Measurements from ENCODE around the gene BCL7A. TPM values are rescaled to one million over a fixed set of nuclear protein-coding genes. Genes with fewer than 3 reads are reported as not detected.

The BCL7A gene
- total and polyA plus RNA-seq, 10 of the 15 experiments (the other 5 are each of a cell fraction or from before 2014, with no cell fraction given), result 0.37 to 17.2 (median 11.7) TPM

DNA sequence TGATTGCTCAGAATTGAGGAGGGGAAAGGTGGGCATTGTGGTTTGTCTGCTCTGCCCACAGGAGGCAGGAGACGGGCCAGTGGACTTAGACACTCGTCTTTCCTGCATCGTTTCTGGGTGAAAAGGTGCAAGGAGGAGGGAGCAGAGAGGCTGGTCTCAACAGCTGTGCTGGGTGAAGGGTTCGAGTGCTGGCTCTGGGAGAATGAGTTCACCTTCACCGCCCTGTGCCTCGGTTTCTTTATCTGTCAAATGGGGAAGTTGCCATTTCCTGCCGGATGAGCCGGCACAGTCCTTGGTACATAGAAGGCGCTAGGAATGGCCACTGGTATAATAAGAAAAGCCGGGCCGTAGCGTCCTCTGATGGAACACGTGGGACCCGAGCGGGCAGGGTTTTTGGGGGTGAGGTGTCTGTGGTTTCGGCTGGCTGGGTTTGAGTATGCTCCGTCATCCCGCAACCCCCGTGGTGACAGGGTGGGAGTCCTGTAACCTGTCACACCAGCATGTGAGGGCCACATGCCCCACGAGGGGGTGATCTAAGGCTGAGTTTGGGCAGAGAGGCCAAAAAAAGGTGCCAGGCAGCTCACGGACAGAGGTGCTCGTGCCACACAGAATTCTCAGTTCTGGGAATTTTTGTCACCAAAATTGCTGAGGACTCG lies 7.3 kb downstream of the BCL7A start (continued):
- TF ChIP-seq YBX1 (IDR thresholded peaks at IDR 0.05), result no peak
- no peak for TF ChIP-seq NR2C1 (IDR thresholded peaks at IDR 0.05)
- TF ChIP-seq, protein P1, sequence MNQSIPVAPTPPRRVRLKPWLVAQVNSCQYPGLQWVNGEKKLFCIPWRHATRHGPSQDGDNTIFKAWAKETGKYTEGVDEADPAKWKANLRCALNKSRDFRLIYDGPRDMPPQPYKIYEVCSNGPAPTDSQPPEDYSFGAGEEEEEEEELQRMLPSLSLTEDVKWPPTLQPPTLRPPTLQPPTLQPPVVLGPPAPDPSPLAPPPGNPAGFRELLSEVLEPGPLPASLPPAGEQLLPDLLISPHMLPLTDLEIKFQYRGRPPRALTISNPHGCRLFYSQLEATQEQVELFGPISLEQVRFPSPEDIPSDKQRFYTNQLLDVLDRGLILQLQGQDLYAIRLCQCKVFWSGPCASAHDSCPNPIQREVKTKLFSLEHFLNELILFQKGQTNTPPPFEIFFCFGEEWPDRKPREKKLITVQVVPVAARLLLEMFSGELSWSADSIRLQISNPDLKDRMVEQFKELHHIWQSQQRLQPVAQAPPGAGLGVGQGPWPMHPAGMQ (IDR thresholded peaks at IDR 0.05; ENCODE audit: borderline replicate concordance), result no peak
- TF ChIP-seq IKZF1 (conservative IDR thresholded peaks at IDR 0.05), result peak; percentile 50; the same call in 1 of the 2 replicates
- peak; percentile 91 for TF ChIP-seq RUNX3 (IDR thresholded peaks at IDR 0.05; ENCODE audit: low read length)
- TF ChIP-seq, protein P2, sequence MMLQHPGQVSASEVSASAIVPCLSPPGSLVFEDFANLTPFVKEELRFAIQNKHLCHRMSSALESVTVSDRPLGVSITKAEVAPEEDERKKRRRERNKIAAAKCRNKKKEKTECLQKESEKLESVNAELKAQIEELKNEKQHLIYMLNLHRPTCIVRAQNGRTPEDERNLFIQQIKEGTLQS (IDR thresholded peaks at IDR 0.05; ENCODE audit: borderline replicate concordance, extremely low read depth, low read depth, low read length), result no peak
- TF ChIP-seq DPF2 (IDR thresholded peaks at IDR 0.05), result peak; percentile 65
- TF ChIP-seq POLR2A (IDR thresholded peaks at IDR 0.05; ENCODE audit: low read depth, low read length), result no peak
- peak; percentile 35 to 48; a peak in 2 of 4 replicates for TF ChIP-seq IKZF2 (IDR thresholded peaks at IDR 0.05)
- TF ChIP-seq, protein P3, sequence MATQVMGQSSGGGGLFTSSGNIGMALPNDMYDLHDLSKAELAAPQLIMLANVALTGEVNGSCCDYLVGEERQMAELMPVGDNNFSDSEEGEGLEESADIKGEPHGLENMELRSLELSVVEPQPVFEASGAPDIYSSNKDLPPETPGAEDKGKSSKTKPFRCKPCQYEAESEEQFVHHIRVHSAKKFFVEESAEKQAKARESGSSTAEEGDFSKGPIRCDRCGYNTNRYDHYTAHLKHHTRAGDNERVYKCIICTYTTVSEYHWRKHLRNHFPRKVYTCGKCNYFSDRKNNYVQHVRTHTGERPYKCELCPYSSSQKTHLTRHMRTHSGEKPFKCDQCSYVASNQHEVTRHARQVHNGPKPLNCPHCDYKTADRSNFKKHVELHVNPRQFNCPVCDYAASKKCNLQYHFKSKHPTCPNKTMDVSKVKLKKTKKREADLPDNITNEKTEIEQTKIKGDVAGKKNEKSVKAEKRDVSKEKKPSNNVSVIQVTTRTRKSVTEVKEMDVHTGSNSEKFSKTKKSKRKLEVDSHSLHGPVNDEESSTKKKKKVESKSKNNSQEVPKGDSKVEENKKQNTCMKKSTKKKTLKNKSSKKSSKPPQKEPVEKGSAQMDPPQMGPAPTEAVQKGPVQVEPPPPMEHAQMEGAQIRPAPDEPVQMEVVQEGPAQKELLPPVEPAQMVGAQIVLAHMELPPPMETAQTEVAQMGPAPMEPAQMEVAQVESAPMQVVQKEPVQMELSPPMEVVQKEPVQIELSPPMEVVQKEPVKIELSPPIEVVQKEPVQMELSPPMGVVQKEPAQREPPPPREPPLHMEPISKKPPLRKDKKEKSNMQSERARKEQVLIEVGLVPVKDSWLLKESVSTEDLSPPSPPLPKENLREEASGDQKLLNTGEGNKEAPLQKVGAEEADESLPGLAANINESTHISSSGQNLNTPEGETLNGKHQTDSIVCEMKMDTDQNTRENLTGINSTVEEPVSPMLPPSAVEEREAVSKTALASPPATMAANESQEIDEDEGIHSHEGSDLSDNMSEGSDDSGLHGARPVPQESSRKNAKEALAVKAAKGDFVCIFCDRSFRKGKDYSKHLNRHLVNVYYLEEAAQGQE (IDR thresholded peaks at IDR 0.05; ENCODE audit: low read depth, low read length), result no peak
- TF ChIP-seq ETV6 (conservative IDR thresholded peaks at IDR 0.05 in 1 of 2, IDR thresholded peaks at IDR 0.05 in 1 of 2; ENCODE audit: borderline replicate concordance in 1 of 2, low read depth in 1 of 2), result no peak
- peak; percentile 68; the same call in 1 of the 2 replicates for TF ChIP-seq CREB1 (IDR thresholded peaks at IDR 0.05; ENCODE audit: low read depth)
- TF ChIP-seq, protein P4, sequence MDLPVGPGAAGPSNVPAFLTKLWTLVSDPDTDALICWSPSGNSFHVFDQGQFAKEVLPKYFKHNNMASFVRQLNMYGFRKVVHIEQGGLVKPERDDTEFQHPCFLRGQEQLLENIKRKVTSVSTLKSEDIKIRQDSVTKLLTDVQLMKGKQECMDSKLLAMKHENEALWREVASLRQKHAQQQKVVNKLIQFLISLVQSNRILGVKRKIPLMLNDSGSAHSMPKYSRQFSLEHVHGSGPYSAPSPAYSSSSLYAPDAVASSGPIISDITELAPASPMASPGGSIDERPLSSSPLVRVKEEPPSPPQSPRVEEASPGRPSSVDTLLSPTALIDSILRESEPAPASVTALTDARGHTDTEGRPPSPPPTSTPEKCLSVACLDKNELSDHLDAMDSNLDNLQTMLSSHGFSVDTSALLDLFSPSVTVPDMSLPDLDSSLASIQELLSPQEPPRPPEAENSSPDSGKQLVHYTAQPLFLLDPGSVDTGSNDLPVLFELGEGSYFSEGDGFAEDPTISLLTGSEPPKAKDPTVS (IDR thresholded peaks at IDR 0.05; ENCODE audit: low read depth, low read length), result no peak
- no peak for TF ChIP-seq CHD1 (IDR thresholded peaks at IDR 0.05; ENCODE audit: low read depth, low read length)
- TF ChIP-seq HDAC6 (IDR thresholded peaks at IDR 0.05; ENCODE audit: unreplicated experiment), result no peak
- no peak for TF ChIP-seq WRNIP1 (IDR thresholded peaks at IDR 0.05; ENCODE audit: borderline replicate concordance, low read depth, low read length)
- TF ChIP-seq, protein P5, sequence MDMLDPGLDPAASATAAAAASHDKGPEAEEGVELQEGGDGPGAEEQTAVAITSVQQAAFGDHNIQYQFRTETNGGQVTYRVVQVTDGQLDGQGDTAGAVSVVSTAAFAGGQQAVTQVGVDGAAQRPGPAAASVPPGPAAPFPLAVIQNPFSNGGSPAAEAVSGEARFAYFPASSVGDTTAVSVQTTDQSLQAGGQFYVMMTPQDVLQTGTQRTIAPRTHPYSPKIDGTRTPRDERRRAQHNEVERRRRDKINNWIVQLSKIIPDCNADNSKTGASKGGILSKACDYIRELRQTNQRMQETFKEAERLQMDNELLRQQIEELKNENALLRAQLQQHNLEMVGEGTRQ (IDR thresholded peaks at IDR 0.05; ENCODE audit: borderline replicate concordance, low read depth, low read length), result no peak; the same call in 1 of the 2 replicates
- TF ChIP-seq, protein P6, sequence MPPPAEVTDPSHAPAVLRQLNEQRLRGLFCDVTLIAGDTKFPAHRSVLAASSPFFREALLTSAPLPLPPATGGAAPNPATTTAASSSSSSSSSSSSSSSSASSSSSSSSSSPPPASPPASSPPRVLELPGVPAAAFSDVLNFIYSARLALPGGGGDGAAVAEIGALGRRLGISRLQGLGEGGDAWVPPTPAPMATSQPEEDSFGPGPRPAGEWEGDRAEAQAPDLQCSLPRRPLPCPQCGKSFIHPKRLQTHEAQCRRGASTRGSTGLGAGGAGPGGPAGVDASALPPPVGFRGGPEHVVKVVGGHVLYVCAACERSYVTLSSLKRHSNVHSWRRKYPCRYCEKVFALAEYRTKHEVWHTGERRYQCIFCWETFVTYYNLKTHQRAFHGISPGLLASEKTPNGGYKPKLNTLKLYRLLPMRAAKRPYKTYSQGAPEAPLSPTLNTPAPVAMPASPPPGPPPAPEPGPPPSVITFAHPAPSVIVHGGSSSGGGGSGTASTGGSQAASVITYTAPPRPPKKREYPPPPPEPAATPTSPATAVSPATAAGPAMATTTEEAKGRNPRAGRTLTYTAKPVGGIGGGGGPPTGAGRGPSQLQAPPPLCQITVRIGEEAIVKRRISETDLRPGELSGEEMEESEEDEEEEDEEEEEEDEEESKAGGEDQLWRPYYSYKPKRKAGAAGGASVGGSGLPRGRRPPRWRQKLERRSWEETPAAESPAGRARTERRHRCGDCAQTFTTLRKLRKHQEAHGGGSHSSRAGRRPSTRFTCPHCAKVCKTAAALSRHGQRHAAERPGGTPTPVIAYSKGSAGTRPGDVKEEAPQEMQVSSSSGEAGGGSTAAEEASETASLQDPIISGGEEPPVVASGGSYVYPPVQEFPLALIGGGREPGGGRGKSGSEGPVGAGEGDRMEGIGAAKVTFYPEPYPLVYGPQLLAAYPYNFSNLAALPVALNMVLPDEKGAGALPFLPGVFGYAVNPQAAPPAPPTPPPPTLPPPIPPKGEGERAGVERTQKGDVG (CRISPR knock-in tag; IDR thresholded peaks at IDR 0.05), result no peak
- TF ChIP-seq CHD4 (IDR thresholded peaks at IDR 0.05), result no peak
- TF ChIP-seq FOS (IDR thresholded peaks at IDR 0.05; ENCODE audit: borderline replicate concordance, extremely low read depth, insufficient read length), result no peak

Measured in GM12878 (cell line).